ENCODE data around the gene SPATA1.
"Not testable (repeated sequence)": the region's sequence is repeated elsewhere in the genome, so short reads cannot be mapped to it uniquely, and the experiment has no call there.

SPATA1 gene

DNA sequence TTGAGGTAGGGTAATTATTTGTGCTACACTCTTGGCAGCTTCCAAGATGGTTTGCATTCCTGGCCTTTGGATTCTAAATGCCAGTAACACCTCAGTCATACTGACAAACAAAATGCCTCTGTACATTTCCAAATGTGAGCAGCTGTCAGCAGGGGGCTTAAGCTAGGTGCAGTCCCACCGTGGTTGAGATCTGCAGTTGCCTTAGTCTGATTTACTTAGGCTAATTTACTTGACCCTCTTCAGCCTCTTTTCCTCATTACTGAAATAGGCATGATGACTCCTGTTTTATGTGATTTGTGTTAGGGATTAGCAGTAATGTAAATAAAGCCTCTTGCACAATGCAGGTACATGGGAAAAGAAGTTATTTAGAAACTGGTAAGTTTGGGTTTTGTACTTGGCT lies 13.5 kb upstream of the SPATA1 start:
- Histone ChIP-seq H3K36me3 (ENCODE audit: control insufficient read depth in 2 of 2, insufficient read depth in 2 of 2, low read length in 2 of 2) (peaks cover 20 to 47% of the 10 kb centered on the region in 2 donors), H3K27me3 (ENCODE audit: control insufficient read depth in 1 of 2, insufficient read depth in 2 of 2, low read length in 2 of 2) (no peaks in the 10 kb centered on the region), H3K4me3 (ENCODE audit: low read length in 2 of 2) (no peak overlapping the region), H3K4me1 (ENCODE audit: control insufficient read depth, insufficient read depth, low read length) (no peaks in the 10 kb centered on the region), H3K9me3 (ENCODE audit: control insufficient read depth in 2 of 2, low read length in 2 of 2) (no peaks in the 10 kb centered on the region), H3K9ac (ENCODE audit: low read length in 2 of 2) (no peak overlapping the region), H3K27ac (ENCODE audit: low read length) (no peak overlapping the region)

DNA sequence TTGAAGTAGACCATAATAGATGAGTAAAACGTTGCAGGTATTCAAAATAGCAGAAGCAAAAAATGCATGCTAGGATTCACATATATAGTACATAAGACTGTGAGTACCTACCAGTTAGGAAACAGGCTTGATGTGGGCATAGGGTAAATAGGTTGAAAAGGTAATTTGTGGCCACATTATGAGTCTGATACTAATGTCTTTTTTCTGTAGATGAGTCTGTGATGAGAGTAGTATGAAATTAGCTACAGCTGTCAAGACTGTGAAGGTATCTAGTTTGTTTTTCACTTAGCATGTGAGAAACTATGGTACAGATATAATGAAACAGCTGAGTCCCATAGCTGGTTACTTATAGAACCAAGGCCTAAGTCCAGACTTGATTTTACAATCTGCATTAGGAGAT lies 12.4 kb upstream of the SPATA1 start:
- no peak overlapping the region for H3K4me3 ChIP-seq (ENCODE audit: low read length in 2 of 2)
- no peak overlapping the region for H3K27ac ChIP-seq (ENCODE audit: low read length)
- H3K9ac ChIP-seq (ENCODE audit: low read length in 2 of 2) = no peak overlapping the region
- no peaks in the 10 kb centered on the region for H3K4me1 ChIP-seq (ENCODE audit: control insufficient read depth, insufficient read depth, low read length)
- no peaks in the 10 kb centered on the region for H3K9me3 ChIP-seq (ENCODE audit: control insufficient read depth in 2 of 2, low read length in 2 of 2)
- no peaks in the 10 kb centered on the region for H3K27me3 ChIP-seq (ENCODE audit: control insufficient read depth in 1 of 2, insufficient read depth in 2 of 2, low read length in 2 of 2)
- H3K36me3 ChIP-seq (ENCODE audit: control insufficient read depth in 2 of 2, insufficient read depth in 2 of 2, low read length in 2 of 2) = peaks cover 20 to 54% of the 10 kb centered on the region in 2 donors

DNA sequence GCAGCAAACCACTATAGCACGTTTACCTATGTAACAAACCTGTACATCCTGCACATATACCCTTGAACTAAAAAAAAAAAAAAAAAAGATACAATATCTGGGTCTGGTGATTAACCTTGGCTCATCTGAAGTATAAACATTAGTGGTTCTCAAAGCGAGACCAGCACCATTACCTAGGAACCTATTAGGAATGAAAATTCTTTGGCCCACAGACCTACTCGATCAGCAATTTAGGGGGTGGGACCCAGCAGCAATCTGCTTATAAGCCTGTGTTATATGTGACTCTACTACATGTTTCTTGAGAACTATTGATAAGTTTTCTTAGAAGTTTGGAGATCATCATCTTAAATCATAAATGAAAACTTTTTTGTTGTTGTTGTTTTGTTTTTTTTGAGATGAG lies 9.7 kb upstream of the SPATA1 start:
- Histone ChIP-seq H3K4me1 (ENCODE audit: control insufficient read depth, insufficient read depth, low read length) (no peaks in the 10 kb centered on the region), H3K9ac (ENCODE audit: low read length in 2 of 2) (no peak overlapping the region), H3K9me3 (ENCODE audit: control insufficient read depth in 2 of 2, low read length in 2 of 2) (no peaks in the 10 kb centered on the region), H3K27ac (ENCODE audit: low read length) (no peak overlapping the region), H3K4me3 (ENCODE audit: low read length in 2 of 2) (no peak overlapping the region), H3K36me3 (ENCODE audit: control insufficient read depth in 2 of 2, insufficient read depth in 2 of 2, low read length in 2 of 2) (peaks cover 13 to 50% of the 10 kb centered on the region in 2 donors), H3K27me3 (ENCODE audit: control insufficient read depth in 1 of 2, insufficient read depth in 2 of 2, low read length in 2 of 2) (no peaks in the 10 kb centered on the region)

DNA sequence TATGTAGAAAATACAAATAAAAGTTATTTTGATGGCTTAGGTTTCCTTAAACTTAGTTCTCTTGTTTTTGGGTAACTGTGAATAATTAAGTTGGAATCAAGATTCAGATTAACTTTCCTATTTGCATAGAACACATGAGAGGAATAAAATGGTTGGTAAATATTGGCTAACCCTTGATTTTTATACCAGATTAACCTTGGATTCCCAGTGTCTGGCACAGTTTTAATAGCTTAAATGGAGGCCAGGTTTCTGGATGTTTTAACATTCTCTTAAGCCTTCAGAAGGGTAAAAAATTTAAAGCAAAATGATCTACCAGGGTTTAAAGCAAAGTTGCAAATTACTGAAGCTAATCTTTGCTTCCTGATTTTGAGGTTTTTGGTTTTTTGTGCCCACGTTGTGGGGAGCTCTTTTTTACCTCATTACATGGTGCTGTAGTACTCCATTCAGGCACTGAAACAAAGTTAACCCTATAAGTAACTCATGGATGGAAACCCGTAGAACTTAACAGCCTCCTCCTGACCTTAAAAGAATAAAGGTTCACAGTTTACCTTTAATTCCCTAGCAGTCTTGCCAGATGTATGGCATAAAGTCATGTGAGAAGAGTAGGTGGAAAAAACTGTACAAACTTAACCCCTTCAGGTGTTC lies 8.4 kb upstream of the SPATA1 start:
- Histone ChIP-seq H3K27me3 (ENCODE audit: control insufficient read depth in 1 of 2, insufficient read depth in 2 of 2, low read length in 2 of 2) (no peaks in the 10 kb centered on the region), H3K36me3 (ENCODE audit: control insufficient read depth in 2 of 2, insufficient read depth in 2 of 2, low read length in 2 of 2) (peaks cover 13 to 45% of the 10 kb centered on the region in 2 donors), H3K27ac (ENCODE audit: low read length) (no peak overlapping the region), H3K4me1 (ENCODE audit: control insufficient read depth, insufficient read depth, low read length) (peaks cover 1% of the 10 kb centered on the region), H3K4me3 (ENCODE audit: low read length in 2 of 2) (no peak overlapping the region), H3K9ac (ENCODE audit: low read length in 2 of 2) (no peak overlapping the region), H3K9me3 (ENCODE audit: control insufficient read depth in 2 of 2, low read length in 2 of 2) (no peaks in the 10 kb centered on the region)

- H3K4me1 ChIP-seq (ENCODE audit: control insufficient read depth, insufficient read depth, low read length) = peaks cover 12% of the 10 kb centered on the region
- H3K27me3 ChIP-seq (ENCODE audit: control insufficient read depth in 1 of 2, insufficient read depth in 2 of 2, low read length in 2 of 2) = no peaks in the 10 kb centered on the region
- H3K36me3 ChIP-seq (ENCODE audit: control insufficient read depth in 2 of 2, insufficient read depth in 2 of 2, low read length in 2 of 2) = peaks cover 2 to 15% of the 10 kb centered on the region in 2 donors
- H3K4me3 ChIP-seq (ENCODE audit: low read length in 2 of 2) = no peak overlapping the region
- no peaks in the 10 kb centered on the region for H3K9me3 ChIP-seq (ENCODE audit: control insufficient read depth in 2 of 2, low read length in 2 of 2)
- H3K9ac ChIP-seq (ENCODE audit: low read length in 2 of 2) = no peak overlapping the region
- no peak overlapping the region for H3K27ac ChIP-seq (ENCODE audit: low read length)
Measured at GRCh38 chr1:84502927-84503326, 3.3 kb upstream of the SPATA1 start.

- Histone ChIP-seq H3K4me1 (ENCODE audit: control insufficient read depth, insufficient read depth, low read length) (peaks cover 12% of the 10 kb centered on the region), H3K9ac (ENCODE audit: low read length in 2 of 2) (peak overlapping the region; percentile 86 to 90)
Measured at GRCh38 chr1:84504580-84505492, 1.4 kb upstream of the SPATA1 start.

GRCh38 chr1:84505493-84506001 lies 639 bp upstream of the SPATA1 start:
- H3K27ac ChIP-seq (ENCODE audit: low read length) = peak overlapping the region; percentile 84
- no peaks in the 10 kb centered on the region for H3K9me3 ChIP-seq (ENCODE audit: control insufficient read depth in 2 of 2, low read length in 2 of 2)
- H3K36me3 ChIP-seq (ENCODE audit: control insufficient read depth in 2 of 2, insufficient read depth in 2 of 2, low read length in 2 of 2) = peaks cover 0 to 4% of the 10 kb centered on the region in 2 donors
- peak overlapping the region; percentile 89 to 93 for H3K4me3 ChIP-seq (ENCODE audit: low read length in 2 of 2)
- H3K9ac ChIP-seq (ENCODE audit: low read length in 2 of 2) = peak overlapping the region; percentile 86 to 90
- H3K27me3 ChIP-seq (ENCODE audit: control insufficient read depth in 1 of 2, insufficient read depth in 2 of 2, low read length in 2 of 2) = no peaks in the 10 kb centered on the region
- H3K4me1 ChIP-seq (ENCODE audit: control insufficient read depth, insufficient read depth, low read length) = peaks cover 12% of the 10 kb centered on the region

More at GRCh38 chr1:84504580-84505492, 1.4 kb upstream of the SPATA1 start:
- H3K36me3 ChIP-seq (ENCODE audit: control insufficient read depth in 2 of 2, insufficient read depth in 2 of 2, low read length in 2 of 2) = peaks cover 2 to 8% of the 10 kb centered on the region in 2 donors
- H3K27ac ChIP-seq (ENCODE audit: low read length) = peak overlapping the region; percentile 84
- no peaks in the 10 kb centered on the region for H3K27me3 ChIP-seq (ENCODE audit: control insufficient read depth in 1 of 2, insufficient read depth in 2 of 2, low read length in 2 of 2)
- peak overlapping the region; percentile 89 to 93 for H3K4me3 ChIP-seq (ENCODE audit: low read length in 2 of 2)
- H3K9me3 ChIP-seq (ENCODE audit: control insufficient read depth in 2 of 2, low read length in 2 of 2) = no peaks in the 10 kb centered on the region

- H3K4me1 ChIP-seq (ENCODE audit: control insufficient read depth, insufficient read depth, low read length) = peaks cover 12% of the 10 kb centered on the region
- H3K36me3 ChIP-seq (ENCODE audit: control insufficient read depth in 2 of 2, insufficient read depth in 2 of 2, low read length in 2 of 2) = no peaks in the 10 kb centered on the region
- no peaks in the 10 kb centered on the region for H3K27me3 ChIP-seq (ENCODE audit: control insufficient read depth in 1 of 2, insufficient read depth in 2 of 2, low read length in 2 of 2)
- H3K27ac ChIP-seq (ENCODE audit: low read length) = peak overlapping the region; percentile 84
- no peaks in the 10 kb centered on the region for H3K9me3 ChIP-seq (ENCODE audit: control insufficient read depth in 2 of 2, low read length in 2 of 2)
- H3K9ac ChIP-seq (ENCODE audit: low read length in 2 of 2) = peak overlapping the region; percentile 84 to 86
- H3K4me3 ChIP-seq (ENCODE audit: low read length in 2 of 2) = peak overlapping the region; percentile 89 to 93
Measured at GRCh38 chr1:84506729-84507453, 705 bp downstream of the SPATA1 start.

- not testable (repeated sequence) for H3K4me1 ChIP-seq (ENCODE audit: control insufficient read depth, insufficient read depth, low read length); H3K27ac ChIP-seq (ENCODE audit: low read length); H3K36me3 ChIP-seq (ENCODE audit: control insufficient read depth in 2 of 2, insufficient read depth in 2 of 2, low read length in 2 of 2); H3K9me3 ChIP-seq (ENCODE audit: control insufficient read depth in 2 of 2, low read length in 2 of 2); H3K4me3 ChIP-seq (ENCODE audit: low read length in 2 of 2); H3K9ac ChIP-seq (ENCODE audit: low read length in 2 of 2); H3K27me3 ChIP-seq (ENCODE audit: control insufficient read depth in 1 of 2, insufficient read depth in 2 of 2, low read length in 2 of 2)
Measured at GRCh38 chr1:84507887-84508286, 1.7 kb downstream of the SPATA1 start.

DNA sequence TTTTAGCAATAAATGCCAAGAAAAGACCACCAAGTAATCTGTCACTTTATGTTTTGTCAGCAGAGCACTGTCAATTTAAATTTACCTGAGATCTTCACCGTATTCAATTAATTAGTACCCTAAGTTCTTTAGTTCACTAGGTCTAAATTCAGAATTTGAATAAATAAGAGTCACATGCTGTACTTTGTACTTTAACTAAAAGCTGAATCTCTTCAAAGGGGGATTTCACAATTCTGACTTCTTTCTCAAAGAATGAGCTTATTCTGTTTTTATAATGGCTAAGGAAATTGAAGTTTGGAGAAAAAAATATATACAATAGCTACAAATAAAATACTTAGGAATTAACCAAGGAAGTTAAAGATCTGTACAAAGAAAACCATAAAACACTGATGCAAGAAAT lies 2.3 kb downstream of the SPATA1 start:
- peaks cover 3% of the 10 kb centered on the region for H3K4me1 ChIP-seq (ENCODE audit: control insufficient read depth, insufficient read depth, low read length)
- no peaks in the 10 kb centered on the region for H3K9me3 ChIP-seq (ENCODE audit: control insufficient read depth in 2 of 2, low read length in 2 of 2)
- no peak overlapping the region for H3K27ac ChIP-seq (ENCODE audit: low read length)
- no peaks in the 10 kb centered on the region for H3K36me3 ChIP-seq (ENCODE audit: control insufficient read depth in 2 of 2, insufficient read depth in 2 of 2, low read length in 2 of 2)
- H3K27me3 ChIP-seq (ENCODE audit: control insufficient read depth in 1 of 2, insufficient read depth in 2 of 2, low read length in 2 of 2) = no peaks in the 10 kb centered on the region
- H3K9ac ChIP-seq (ENCODE audit: low read length in 2 of 2) = no peak overlapping the region
- H3K4me3 ChIP-seq (ENCODE audit: low read length in 2 of 2) = no peak overlapping the region
